Measurements from ENCODE around the gene REEP1. TPM values are rescaled to one million over a fixed set of nuclear protein-coding genes. Genes with fewer than 3 reads are reported as not detected.

Gene REEP1, protein sequence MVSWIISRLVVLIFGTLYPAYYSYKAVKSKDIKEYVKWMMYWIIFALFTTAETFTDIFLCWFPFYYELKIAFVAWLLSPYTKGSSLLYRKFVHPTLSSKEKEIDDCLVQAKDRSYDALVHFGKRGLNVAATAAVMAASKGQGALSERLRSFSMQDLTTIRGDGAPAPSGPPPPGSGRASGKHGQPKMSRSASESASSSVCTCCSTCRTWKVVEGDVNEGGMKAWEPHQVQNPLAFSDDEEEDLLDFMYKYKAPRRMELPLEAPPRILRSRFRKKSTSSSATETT
- total RNA-seq (2016; rRNA removed; fragmentation: Illumina TruSeq; extraction: Trizol): 0.14 and 0.27 TPM in 2 replicates
- not detected in 2 replicates for total RNA-seq (2016; cell fraction: cytosol; rRNA removed; fragmentation: Illumina TruSeq; extraction: Trizol; ENCODE audit: low read depth)
- 0.17 and 0.25 TPM in 2 replicates for total RNA-seq (2016; cell fraction: insoluble cytoplasmic fraction; rRNA removed; fragmentation: Illumina TruSeq; extraction: Trizol)
- total RNA-seq (2016; cell fraction: membrane; rRNA removed; fragmentation: Illumina TruSeq; extraction: Trizol): 0.10 and 0.19 TPM in 2 replicates
- not detected in 2 replicates for total RNA-seq (2016; cell fraction: nucleus; rRNA removed; fragmentation: Illumina TruSeq; extraction: Trizol)
- polyA plus RNA-seq (2011; rRNA removed): 0.05 TPM in 1 of 2 replicates, not detected in the other
- polyA plus RNA-seq (2011; cell fraction: cytosol; rRNA removed): 0.03 and 0.04 TPM in 2 replicates
- polyA plus RNA-seq (2011; cell fraction: nucleus; rRNA removed): not detected in 2 replicates
- polyA plus RNA-seq (2012): not detected in 2 replicates
- 0.25 and 0.38 TPM in 2 replicates for polyA plus RNA-seq (2016; cell fraction: cytosol; fragmentation: Illumina TruSeq; extraction: Trizol; ENCODE audit: low read depth)
- polyA plus RNA-seq (2016; cell fraction: insoluble cytoplasmic fraction; fragmentation: Illumina TruSeq; extraction: Trizol; ENCODE audit: low read depth): 0.13 TPM in 1 of 2 replicates, not detected in the other
- 0.21 and 0.26 TPM in 2 replicates for polyA plus RNA-seq (2016; cell fraction: membrane; fragmentation: Illumina TruSeq; extraction: Trizol; ENCODE audit: low read depth)
- polyA plus RNA-seq (2016; cell fraction: nucleus; fragmentation: Illumina TruSeq; extraction: Trizol; ENCODE audit: insufficient read depth, low read depth): 0.72 TPM in 1 of 2 replicates, not detected in the other
- 0.06 and 8.1 TPM in 2 replicates for polyA minus RNA-seq (2011; rRNA and poly(A)+ RNA removed; ENCODE audit: low replicate concordance)
- polyA minus RNA-seq (2011; cell fraction: cytosol; rRNA and poly(A)+ RNA removed): not detected in 2 replicates
- 0.87 TPM in 1 of 2 replicates, not detected in the other for polyA minus RNA-seq (2011; cell fraction: nucleus; rRNA and poly(A)+ RNA removed)
- Bru-seq, nascent RNA: percentile 6 among the genes with signal in this experiment
- BruChase-seq, experiment 1, labeled RNA remaining after a 6-hour chase: percentile 4 among the genes with signal in this experiment
- BruChase-seq, experiment 2, labeled RNA remaining after a 2-hour chase: percentile 6 among the genes with signal in this experiment
- long read RNA-seq, experiment 1: 0 reads
- long read RNA-seq, experiment 2, partial matches to known transcripts: 1 of 1 reads
- long read RNA-seq, experiment 2, other reads (novel, unspliced or antisense): 0 of 1 reads

DNA sequence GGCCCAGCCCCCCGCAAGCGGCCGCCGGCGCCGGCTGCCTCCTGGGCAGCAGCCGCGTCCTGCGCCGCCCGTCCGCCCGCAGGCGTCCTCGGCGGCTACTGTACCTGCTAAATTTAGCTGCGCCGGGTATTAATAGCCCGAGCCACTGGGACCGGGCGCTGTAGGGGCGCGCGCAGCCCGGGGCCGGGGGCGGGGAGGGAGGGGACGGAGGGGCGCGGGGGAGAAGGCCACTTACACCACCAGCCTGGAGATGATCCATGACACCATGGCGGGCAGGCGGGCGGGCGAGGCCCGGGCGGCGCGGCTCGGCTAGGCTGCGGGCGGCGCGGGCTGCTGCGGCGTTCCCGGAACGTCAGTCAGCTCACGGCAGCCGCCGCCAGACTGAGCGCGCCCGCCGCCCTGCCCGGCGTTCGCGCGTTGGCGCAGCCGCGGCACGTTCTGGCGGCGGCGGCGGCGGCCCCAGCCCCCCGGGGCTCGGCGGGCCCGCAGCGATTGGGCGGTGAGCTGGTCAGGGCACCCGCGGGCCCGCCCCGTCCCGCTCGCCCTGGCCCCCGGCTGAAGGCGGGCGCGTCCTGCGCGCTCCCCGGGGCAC, at the start of gene REEP1:
Gene REEP1 (minus strand): TSS at position 383 of the 592 bp plus-strand sequence. CDS start 116 bp downstream, at position 267.
- H3K27me3 ChIP-seq (ENCODE audit: control insufficient read depth in 1 of 2, insufficient read depth in 2 of 2, low read length in 2 of 2): peaks cover 13 to 60% of the 10 kb centered on the region in 2 experiments
- WGBS (ENCODE audit: low lambda C conversion rate): 4% methylated on average over 5 of the region's 87 CpGs
- no TSS peak for BruUV-seq (replicated peaks)
- H3K9ac ChIP-seq (ENCODE audit: insufficient read depth, low read depth, low read length): no peak within 1 kb of the TSS
- peak within 1 kb of the TSS; percentile 33 to 61 (median 56); a peak in 5 of 6 replicates for H3K4me3 ChIP-seq (replicated peaks in 1 of 3; ENCODE audit: insufficient read depth in 1 of 3, low read depth in 2 of 3, low read length in 3 of 3)
- H4K20me1 ChIP-seq (ENCODE audit: insufficient read depth, low read length): peaks cover 2% of the 10 kb centered on the region; the same call in 1 of the 2 replicates
- intact Hi-C loops (cut with micrococcal nuclease; ENCODE audit: unreplicated experiment) (no loop called here), in situ Hi-C loops (cut with HindIII; ENCODE audit: extremely low pct_ligation_motif_present, low pct_unique_long_range_greater_than_20kb) (no loop called here)
- ChIA-PET CTCF (ENCODE audit: low intra/inter-chr PET ratio, low total read pairs) (no interaction called here), POLR2A (no interaction called here)
- ATAC-seq (peak; percentile 82), FAIRE-seq (no peak), DNase-seq (ENCODE audit: low spot score) (no peak)
- H3K4me1 ChIP-seq (ENCODE audit: insufficient read depth, low read length): peaks cover 13% of the 10 kb centered on the region
- no peaks in the 10 kb centered on the region for H3K9me3 ChIP-seq (ENCODE audit: low read length)
- H3K4me2 ChIP-seq (ENCODE audit: low read depth, low read length): peak within 1 kb of the TSS; percentile 70
- no peak within 1 kb of the TSS for H2AFZ ChIP-seq (ENCODE audit: low read length)
- H3K79me2 ChIP-seq (ENCODE audit: insufficient read depth, low read length): no peaks in the 10 kb centered on the region
- no peak within 1 kb of the TSS for H3K27ac ChIP-seq (ENCODE audit: extremely low read length, insufficient read depth, low read length)
- no peaks in the 10 kb centered on the region for H3K36me3 ChIP-seq (replicated peaks in 1 of 2; ENCODE audit: control insufficient read depth in 1 of 2, insufficient read depth in 2 of 2, low read length in 2 of 2)
- TF ChIP-seq POLR2AphosphoS5 (IDR thresholded peaks at IDR 0.05; ENCODE audit: low read depth, low read length): no peak
- TF ChIP-seq, protein P1, sequence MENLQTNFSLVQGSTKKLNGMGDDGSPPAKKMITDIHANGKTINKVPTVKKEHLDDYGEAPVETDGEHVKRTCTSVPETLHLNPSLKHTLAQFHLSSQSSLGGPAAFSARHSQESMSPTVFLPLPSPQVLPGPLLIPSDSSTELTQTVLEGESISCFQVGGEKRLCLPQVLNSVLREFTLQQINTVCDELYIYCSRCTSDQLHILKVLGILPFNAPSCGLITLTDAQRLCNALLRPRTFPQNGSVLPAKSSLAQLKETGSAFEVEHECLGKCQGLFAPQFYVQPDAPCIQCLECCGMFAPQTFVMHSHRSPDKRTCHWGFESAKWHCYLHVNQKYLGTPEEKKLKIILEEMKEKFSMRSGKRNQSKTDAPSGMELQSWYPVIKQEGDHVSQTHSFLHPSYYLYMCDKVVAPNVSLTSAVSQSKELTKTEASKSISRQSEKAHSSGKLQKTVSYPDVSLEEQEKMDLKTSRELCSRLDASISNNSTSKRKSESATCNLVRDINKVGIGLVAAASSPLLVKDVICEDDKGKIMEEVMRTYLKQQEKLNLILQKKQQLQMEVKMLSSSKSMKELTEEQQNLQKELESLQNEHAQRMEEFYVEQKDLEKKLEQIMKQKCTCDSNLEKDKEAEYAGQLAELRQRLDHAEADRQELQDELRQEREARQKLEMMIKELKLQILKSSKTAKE (CRISPR knock-in tag; IDR thresholded peaks at IDR 0.05; ENCODE audit: borderline replicate concordance): no peak
- TF ChIP-seq, protein P2, sequence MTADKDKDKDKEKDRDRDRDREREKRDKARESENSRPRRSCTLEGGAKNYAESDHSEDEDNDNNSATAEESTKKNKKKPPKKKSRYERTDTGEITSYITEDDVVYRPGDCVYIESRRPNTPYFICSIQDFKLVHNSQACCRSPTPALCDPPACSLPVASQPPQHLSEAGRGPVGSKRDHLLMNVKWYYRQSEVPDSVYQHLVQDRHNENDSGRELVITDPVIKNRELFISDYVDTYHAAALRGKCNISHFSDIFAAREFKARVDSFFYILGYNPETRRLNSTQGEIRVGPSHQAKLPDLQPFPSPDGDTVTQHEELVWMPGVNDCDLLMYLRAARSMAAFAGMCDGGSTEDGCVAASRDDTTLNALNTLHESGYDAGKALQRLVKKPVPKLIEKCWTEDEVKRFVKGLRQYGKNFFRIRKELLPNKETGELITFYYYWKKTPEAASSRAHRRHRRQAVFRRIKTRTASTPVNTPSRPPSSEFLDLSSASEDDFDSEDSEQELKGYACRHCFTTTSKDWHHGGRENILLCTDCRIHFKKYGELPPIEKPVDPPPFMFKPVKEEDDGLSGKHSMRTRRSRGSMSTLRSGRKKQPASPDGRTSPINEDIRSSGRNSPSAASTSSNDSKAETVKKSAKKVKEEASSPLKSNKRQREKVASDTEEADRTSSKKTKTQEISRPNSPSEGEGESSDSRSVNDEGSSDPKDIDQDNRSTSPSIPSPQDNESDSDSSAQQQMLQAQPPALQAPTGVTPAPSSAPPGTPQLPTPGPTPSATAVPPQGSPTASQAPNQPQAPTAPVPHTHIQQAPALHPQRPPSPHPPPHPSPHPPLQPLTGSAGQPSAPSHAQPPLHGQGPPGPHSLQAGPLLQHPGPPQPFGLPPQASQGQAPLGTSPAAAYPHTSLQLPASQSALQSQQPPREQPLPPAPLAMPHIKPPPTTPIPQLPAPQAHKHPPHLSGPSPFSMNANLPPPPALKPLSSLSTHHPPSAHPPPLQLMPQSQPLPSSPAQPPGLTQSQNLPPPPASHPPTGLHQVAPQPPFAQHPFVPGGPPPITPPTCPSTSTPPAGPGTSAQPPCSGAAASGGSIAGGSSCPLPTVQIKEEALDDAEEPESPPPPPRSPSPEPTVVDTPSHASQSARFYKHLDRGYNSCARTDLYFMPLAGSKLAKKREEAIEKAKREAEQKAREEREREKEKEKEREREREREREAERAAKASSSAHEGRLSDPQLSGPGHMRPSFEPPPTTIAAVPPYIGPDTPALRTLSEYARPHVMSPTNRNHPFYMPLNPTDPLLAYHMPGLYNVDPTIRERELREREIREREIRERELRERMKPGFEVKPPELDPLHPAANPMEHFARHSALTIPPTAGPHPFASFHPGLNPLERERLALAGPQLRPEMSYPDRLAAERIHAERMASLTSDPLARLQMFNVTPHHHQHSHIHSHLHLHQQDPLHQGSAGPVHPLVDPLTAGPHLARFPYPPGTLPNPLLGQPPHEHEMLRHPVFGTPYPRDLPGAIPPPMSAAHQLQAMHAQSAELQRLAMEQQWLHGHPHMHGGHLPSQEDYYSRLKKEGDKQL (CRISPR knock-in tag; IDR thresholded peaks at IDR 0.05; ENCODE audit: low read depth): no peak
- TF ChIP-seq, protein P3, sequence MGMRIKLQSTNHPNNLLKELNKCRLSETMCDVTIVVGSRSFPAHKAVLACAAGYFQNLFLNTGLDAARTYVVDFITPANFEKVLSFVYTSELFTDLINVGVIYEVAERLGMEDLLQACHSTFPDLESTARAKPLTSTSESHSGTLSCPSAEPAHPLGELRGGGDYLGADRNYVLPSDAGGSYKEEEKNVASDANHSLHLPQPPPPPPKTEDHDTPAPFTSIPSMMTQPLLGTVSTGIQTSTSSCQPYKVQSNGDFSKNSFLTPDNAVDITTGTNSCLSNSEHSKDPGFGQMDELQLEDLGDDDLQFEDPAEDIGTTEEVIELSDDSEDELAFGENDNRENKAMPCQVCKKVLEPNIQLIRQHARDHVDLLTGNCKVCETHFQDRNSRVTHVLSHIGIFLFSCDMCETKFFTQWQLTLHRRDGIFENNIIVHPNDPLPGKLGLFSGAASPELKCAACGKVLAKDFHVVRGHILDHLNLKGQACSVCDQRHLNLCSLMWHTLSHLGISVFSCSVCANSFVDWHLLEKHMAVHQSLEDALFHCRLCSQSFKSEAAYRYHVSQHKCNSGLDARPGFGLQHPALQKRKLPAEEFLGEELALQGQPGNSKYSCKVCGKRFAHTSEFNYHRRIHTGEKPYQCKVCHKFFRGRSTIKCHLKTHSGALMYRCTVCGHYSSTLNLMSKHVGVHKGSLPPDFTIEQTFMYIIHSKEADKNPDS (CRISPR knock-in tag; IDR thresholded peaks at IDR 0.05): no peak
